GM19438 (cell line): Measurements from ENCODE around the gene PDLIM1.
"Not testable (repeated sequence)": the region's sequence is repeated elsewhere in the genome, so short reads cannot be mapped to it uniquely, and the experiment has no call there.

Experiments
- ATAC-seq: cut with Tn5 transposase; IDR thresholded peaks from one replicate; pipeline ENCODE4 v1.9.1; 2021; ENCODE audit warnings: low read depth; ENCODE audit not compliant: unreplicated experiment

Gene PDLIM1

GRCh38 chr10:95217476-95217875, 73.3 kb downstream of the PDLIM1 start:
- no peak for ATAC-seq

- peak; percentile 66 for ATAC-seq
Observed at GRCh38 chr10:95214793-95215192, 76.0 kb downstream of the PDLIM1 start.

DNA sequence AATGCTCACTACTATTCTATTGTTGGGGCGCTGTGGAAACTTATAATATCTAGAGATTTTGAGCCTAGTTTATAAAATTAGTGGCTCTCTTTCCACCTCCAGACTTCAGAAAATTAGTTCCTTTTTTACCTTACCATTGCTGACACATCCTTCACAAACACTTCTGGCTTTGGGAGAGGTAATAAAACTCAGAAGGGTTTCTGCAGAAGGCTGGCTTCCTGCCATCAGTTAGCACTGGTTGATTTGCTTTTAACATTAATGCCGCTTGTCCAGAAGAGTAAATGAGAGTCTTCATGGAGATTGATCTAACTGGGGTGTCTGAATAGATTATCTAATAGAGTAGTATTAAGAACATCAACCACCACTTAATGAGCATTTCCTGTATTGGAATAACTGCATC, 76.4 kb downstream of the PDLIM1 start:
- ATAC-seq = peak; percentile 9

- ATAC-seq = no peak
Observed at GRCh38 chr10:95211606-95212279, 79.1 kb downstream of the PDLIM1 start.

DNA sequence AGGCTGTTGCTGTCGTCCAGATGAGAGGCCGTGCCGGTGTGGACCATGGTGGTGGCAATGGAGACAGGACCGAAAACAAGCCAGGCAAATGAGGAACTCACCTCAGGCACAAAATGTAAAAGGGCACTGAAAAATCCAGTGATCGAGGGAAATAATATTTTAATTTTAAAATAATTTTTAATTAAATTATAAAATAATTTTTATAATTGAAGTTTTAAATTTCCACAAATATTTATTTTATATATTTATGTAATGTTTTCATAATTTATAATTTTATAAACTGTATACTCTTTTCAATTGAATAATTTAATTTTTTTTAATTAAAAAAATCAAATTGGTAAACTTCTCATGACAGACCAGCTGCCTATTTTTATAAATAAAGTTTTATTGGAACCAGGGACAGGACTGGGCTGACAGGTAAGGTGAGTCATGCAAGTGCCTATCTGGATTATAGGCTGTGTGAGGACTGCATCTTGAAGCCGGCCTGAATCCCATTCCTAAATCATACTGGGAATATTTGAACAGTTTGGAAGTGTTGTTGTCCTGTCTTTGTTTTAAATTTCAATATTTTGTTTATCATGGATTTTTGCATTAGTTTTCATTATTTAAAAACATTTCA, 81.2 kb downstream of the PDLIM1 start:
- no peak for ATAC-seq

DNA sequence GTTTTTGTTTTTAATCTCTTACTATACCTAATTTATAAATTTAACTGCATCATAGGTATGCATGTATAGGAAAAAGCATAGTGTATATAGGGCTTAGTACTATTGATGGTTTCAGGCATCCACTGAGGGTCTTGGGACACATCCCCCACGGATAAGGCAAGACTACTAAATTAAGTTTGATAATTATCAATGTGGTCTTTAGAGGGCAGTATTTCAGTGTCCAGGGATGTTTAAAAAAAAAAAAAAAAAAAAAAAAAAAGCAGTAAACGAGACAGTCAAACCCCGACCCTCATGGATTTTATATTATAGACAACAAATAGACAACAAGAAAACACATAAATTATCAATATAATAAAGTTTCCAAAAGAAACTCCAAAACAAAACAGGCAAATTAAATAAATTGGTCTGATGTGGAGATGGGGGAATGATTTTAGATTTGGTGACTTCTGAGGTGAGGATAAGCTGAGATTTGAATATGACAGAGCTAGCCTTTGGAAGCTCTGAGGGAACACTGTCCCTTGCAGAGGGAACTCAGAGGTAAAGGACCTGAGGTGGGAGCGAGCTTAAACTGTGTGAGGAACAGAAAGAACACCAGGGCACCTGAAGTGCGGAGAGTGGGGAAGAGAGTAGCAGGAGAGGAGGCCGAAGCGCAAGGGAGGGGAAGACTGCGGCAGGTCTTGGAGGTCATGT, 82.0 kb downstream of the PDLIM1 start:
- ATAC-seq = no peak

DNA sequence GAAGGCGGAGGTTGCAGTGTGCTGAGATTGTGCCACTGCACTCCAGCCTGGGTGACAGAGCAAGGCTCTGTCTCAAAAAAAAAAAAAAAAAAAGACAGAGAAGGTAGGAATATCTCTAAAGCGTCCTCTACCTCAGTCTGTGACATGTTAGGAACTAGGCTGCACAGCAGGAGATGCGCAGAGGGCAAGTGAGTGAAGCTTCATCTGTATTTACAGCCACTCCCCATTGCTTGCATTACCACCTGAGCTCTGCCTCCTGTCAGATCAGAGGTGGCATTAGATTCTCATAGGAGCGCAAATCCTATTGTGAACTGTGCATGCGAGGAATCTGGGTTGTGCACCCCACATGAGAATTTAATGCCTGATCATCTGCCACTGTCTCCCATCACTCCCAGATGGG, 87.9 kb downstream of the PDLIM1 start:
- not testable (repeated sequence) for ATAC-seq

DNA sequence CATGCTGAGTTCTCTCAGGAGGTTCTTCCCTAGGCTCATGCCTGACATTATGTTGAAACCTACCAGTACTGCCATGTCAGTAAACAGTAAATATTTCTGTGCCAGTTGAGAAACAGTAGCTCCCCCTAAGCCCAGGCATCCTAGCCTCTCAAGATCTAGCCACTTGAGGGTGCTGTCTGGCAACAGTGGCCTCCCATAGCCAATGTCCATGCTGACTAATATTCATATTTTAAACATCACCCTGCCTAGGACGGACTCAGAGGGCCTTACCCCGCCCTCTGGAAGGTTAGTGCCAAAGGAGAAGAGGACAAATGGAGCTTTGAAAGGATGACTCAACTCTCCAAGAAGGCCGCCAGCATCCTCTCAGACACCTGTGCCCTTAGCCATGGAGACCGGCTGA, 89.1 kb downstream of the PDLIM1 start:
- no peak for ATAC-seq

DNA sequence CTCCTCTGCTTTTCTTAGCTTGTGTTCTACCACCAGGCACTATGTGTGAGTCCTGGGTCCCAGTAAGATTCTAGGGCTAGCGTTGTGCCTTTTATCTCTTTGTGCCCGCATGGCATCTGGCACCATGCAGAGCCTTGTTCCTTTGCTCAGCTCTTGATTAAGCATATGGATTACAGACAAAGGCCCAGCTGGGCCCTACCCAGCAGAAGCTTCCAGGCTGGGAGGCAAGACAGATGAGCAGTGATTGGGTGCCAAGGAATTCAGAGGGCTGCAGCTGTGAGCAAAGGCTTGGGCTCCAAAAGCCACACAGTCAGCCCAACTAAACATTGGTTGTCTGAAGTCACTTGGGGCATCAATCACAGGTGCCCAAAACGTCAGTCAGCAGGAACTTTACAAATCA, 94.8 kb downstream of the PDLIM1 start:
- no peak for ATAC-seq

DNA sequence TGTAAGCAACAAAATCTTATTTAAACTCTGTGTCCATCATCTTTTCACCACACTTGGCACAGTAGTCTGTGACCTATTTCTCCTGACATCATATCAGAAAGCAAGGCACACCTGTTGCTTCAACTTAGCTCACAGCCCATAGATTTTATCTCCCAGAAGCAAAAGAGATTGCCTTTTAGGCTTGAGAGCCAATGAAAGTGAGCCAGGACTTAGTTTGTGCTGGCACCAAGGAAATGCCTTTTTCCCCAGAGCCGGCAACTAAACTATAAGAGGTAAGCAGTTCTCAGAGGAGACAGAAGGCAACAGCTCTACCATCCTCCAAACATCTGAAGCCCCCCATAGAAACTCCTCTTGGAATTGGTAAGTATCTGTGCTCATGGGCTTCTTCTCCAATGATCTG, 96.9 kb downstream of the PDLIM1 start, which contains the start of gene ACSM6:
ACSM6 (plus strand) TSS at position 295 of the 400 bp plus-strand sequence. CDS start 248 bp downstream, outside the sequence.
- no peak for ATAC-seq

DNA sequence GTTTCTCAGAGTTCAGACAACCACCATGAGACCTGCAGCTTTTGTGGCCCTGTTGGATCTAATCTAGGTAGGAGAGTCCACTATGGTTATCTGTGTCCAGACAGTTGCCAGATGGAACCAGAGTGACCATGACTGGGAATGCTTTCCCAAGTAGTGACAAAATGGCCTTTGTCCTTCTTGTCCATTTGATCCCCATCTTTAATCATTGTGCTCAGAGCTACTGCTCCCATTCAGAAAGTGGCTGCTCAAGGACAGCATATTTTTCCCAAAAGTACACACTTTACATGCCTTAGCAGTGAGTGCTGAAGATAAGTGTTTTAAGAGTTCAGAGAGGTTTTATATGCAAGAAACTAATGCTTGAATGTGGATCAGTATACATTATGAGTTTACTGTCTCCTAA, 102.2 kb downstream of the PDLIM1 start:
- ATAC-seq = no peak

GRCh38 chr10:95187617-95188016, 103.2 kb downstream of the PDLIM1 start:
- no peak for ATAC-seq
